IPS-20b (cell line): ENCODE data around the gene GLIPR1L1.

Experiments
- H3K27ac ChIP-seq: one replicate; pipeline ENCODE4 v1.5.1; 2013; ENCODE audit warnings: low read length
- H3K27me3 ChIP-seq: 2 replicates; pipeline ENCODE4 v1.6.1; 2013; ENCODE audit warnings: mild to moderate bottlenecking, low read length, inconsistent platforms; ENCODE audit not compliant: insufficient read depth
- H3K36me3 ChIP-seq: 2 replicates; pipeline ENCODE4 v1.6.1; 2013; ENCODE audit warnings: low read depth, mild to moderate bottlenecking, inconsistent platforms, low read length, moderate library complexity; ENCODE audit not compliant: insufficient read depth
- H3K4me1 ChIP-seq: 2 replicates; pipeline ENCODE4 v1.6.1; 2013; ENCODE audit warnings: mild to moderate bottlenecking, control low read depth, inconsistent platforms, low read length, moderate library complexity; ENCODE audit not compliant: insufficient read depth
- H3K4me3 ChIP-seq: 2 replicates; pipeline ENCODE4 v1.5.1; 2013; ENCODE audit warnings: mild to moderate bottlenecking, low read length, inconsistent platforms
- H3K9ac ChIP-seq: 2 replicates; pipeline ENCODE4 v1.6.1; 2013; ENCODE audit warnings: low read depth, mild to moderate bottlenecking, inconsistent platforms, low read length, moderate library complexity
- H3K9me3 ChIP-seq: 2 replicates; pipeline ENCODE4 v1.6.1; 2013; ENCODE audit warnings: mild to moderate bottlenecking, low read depth, low read length, inconsistent platforms; ENCODE audit not compliant: insufficient read depth

GLIPR1L1 gene

GRCh38 chr12:75407683-75408082, 73.2 kb downstream of the GLIPR1L1 start:
- H3K4me1 ChIP-seq, result no peaks in the 10 kb centered on the region; the same call in 1 of the 2 replicates
- no peaks in the 10 kb centered on the region for H3K27me3 ChIP-seq
- H3K9ac ChIP-seq, result no peak overlapping the region
- H3K36me3 ChIP-seq, result no peaks in the 10 kb centered on the region
- no peak overlapping the region for H3K4me3 ChIP-seq
- no peak overlapping the region for H3K27ac ChIP-seq
- no peaks in the 10 kb centered on the region for H3K9me3 ChIP-seq

GRCh38 chr12:75409830-75410229, 75.4 kb downstream of the GLIPR1L1 start:
- H3K27ac ChIP-seq, result no peak overlapping the region
- H3K27me3 ChIP-seq, result no peaks in the 10 kb centered on the region

GRCh38 chr12:75414671-75415070, 80.2 kb downstream of the GLIPR1L1 start:
- Histone ChIP-seq H3K27ac (no peak overlapping the region), H3K36me3 (no peaks in the 10 kb centered on the region), H3K27me3 (no peaks in the 10 kb centered on the region)

More at GRCh38 chr12:75409830-75410229, 75.4 kb downstream of the GLIPR1L1 start:
- H3K9me3 ChIP-seq, result no peaks in the 10 kb centered on the region
- no peak overlapping the region for H3K9ac ChIP-seq
- no peaks in the 10 kb centered on the region; the same call in 1 of the 2 replicates for H3K4me1 ChIP-seq
- H3K36me3 ChIP-seq, result no peaks in the 10 kb centered on the region
- H3K4me3 ChIP-seq, result no peak overlapping the region

GRCh38 chr12:75419841-75420240, 85.4 kb downstream of the GLIPR1L1 start:
- no peak overlapping the region for H3K4me3 ChIP-seq
- no peaks in the 10 kb centered on the region for H3K27me3 ChIP-seq
- H3K4me1 ChIP-seq, result no peaks in the 10 kb centered on the region
- no peaks in the 10 kb centered on the region for H3K36me3 ChIP-seq
- H3K9ac ChIP-seq, result no peak overlapping the region
- H3K9me3 ChIP-seq, result no peaks in the 10 kb centered on the region
- H3K27ac ChIP-seq, result no peak overlapping the region

More at GRCh38 chr12:75414671-75415070, 80.2 kb downstream of the GLIPR1L1 start:
- Histone ChIP-seq H3K4me3 (no peak overlapping the region), H3K9ac (no peak overlapping the region), H3K4me1 (no peaks in the 10 kb centered on the region), H3K9me3 (no peaks in the 10 kb centered on the region)
